Measurements from ENCODE around the gene CYP11A1.

CYP11A1 gene

DNA sequence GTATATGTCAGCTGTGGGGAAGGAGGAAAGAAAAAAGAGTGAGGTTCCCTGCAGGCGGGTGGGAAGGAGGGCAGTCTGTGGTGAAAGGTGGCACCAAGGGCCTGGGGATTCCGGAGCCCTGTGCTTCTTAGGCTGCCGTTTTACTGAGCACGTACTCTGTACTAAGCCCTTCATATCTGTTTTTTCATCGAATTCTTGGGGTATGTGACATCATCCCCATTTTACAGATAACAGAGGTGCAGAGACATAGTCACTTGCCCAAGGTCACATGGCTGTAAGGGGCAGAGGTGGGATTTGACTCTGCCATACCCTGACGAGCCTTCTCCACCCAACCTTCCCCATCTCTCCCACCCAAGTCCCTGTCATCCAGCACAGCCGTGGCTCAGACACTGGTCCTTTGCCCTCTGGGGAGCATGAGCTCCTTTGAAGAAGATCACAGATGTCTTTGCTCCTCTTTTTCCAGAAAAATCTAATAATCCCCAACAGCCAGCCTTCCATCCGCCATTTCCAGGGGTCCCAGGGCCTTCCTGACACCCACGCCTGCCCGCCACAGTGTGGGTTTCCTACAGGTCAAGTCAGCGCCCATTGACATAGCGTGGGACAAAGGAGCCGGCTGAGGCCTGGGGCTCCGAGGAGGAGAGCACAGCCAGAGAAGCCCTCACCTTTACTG, 24.2 kb downstream of the CYP11A1 start:
- DNase-seq: no peak

DNA sequence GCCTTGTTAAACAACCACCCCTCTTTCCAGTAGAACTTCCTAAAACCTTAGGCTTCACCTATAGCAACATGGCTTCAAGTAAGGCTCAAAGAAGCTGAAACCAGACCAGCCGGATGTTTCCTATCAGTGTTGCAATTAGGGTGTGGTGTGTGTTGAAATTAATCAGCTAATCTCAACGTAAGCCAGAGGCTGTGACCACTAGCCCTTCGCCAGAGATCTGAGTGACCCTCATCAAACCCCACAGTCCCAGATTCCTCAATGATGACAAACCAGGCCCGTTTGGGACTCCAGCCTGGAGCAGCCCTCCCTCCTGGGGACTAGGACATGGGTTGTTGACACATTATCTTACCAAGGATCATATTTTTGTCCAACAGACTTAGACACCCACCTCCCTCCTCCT, 27.3 kb downstream of the CYP11A1 start:
- DNase-seq: no peak

GRCh38 chr15:74339371-74339770, 28.1 kb downstream of the CYP11A1 start:
- DNase-seq: no peak

DNA sequence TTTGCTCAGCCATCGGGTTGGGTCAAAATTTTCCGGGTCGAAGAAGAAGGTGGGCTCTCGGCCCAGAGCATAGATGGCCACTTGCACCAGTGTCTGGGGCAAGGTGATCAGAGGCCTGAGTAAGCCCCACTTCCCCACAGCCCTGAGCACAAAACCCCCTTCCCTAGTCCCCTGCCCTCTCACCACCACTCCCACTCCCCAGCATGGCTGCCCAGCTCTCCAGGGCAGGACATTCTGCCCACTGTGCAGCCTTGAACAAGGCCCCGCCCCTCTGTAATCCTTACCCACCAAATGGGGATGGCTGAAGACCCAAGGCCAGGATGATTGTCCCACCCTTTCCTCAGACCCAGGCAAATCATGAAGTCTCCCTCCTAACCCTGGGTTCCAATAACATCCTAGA, 28.8 kb downstream of the CYP11A1 start:
- no peak for DNase-seq

DNA sequence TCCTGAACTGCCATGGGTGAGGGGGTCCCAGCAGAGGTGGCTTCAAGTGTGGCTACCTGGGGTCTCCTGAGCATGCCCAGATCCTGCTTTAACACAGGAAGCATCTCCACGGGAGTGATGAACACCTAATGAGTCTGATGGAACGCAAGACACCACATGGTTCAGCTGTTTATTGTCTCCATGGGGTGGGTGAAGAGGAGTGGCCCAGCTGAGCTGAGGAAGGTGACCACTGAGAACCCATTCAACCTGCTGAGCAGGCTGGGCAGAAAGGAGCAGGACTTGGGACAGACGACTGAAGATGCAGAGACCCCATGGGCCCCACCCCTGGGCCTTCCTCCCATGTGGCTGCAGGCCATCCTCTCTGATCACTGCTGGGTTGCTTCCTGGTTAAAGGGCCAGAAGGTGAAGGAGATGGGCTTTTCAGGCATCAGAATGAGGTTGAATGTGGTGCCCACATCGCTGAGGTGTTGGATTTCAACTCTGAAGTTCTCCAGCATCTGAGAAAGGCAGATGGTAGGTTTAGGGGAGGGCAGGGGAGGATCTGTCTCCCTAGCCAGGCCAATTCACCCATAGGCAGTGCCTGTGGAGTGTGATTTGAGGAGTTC, 29.7 kb downstream of the CYP11A1 start:
- DNase-seq: no peak

- no peak for DNase-seq
Observed at GRCh38 chr15:74337146-74337545, 30.3 kb downstream of the CYP11A1 start.

GRCh38 chr15:74336061-74337005, 31.1 kb downstream of the CYP11A1 start:
- no peak for DNase-seq

- no peak for DNase-seq
Observed at GRCh38 chr15:74335396-74335795, 32.0 kb downstream of the CYP11A1 start.

- no peak for DNase-seq
Observed at GRCh38 chr15:74334127-74334526, 33.3 kb downstream of the CYP11A1 start.

DNA sequence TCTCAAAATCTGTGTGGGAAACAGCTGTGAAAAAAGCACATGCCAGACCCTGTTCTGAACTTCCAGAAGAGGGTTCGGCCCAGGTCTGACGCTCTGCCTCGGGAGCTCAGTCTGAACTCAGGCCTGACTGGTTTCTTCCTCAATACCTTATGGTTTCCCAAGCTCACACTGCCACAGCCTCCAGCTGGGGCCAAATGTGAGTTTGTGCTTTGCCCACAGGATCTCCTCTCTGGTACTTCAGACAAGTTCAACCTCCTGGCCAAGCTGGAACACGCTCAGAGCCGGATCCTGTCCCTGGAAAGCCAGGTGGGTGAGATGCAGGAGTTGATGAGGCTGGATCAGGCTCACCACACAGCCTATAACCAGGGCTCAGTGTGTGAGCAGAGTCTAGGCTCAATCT, 33.8 kb downstream of the CYP11A1 start:
- DNase-seq: no peak

GRCh38 chr15:74333093-74333492, 34.4 kb downstream of the CYP11A1 start:
- DNase-seq: no peak

DNA sequence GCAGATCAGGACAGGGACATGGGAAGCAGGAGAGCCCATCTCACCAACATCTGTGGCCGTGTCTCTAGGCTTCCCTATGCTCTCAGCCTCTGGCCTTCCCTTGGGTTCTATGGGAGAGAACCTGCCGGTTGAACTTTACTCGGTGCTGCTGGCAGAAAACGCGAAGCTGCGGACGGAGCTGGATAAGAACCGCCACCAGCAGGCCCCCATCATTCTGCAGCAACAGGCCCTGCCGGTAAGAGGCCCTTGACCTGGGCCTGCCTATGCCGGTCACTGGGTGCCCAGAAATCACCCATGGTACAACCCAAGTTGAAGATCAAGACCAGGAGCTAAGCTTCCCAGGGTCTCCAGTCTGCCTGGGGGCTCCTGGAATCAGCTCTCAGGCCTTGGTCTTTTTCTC, 34.8 kb downstream of the CYP11A1 start:
- DNase-seq: no peak

DNA sequence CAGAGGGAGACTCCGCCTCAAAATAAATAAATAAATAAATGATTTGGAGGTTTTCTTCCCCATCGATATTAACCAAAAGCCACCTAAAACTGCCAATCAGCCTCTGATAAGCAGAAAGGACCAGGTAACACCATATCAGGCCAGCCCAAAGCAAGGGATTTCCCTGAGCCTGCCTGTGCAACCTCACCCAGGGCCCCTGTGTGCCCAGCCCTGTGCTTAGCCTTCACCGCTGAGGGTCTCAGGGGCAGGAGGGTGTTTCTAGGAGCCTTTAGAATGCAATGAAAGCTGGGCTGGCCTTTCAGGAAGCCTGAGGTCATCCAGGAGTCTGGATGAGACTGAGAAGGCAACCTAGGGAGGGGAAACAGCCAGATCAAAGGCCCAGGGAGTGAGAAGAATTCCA, 35.4 kb downstream of the CYP11A1 start:
- DNase-seq: no peak

- no peak for DNase-seq
Observed at GRCh38 chr15:74330861-74331408, 36.5 kb downstream of the CYP11A1 start.

DNA sequence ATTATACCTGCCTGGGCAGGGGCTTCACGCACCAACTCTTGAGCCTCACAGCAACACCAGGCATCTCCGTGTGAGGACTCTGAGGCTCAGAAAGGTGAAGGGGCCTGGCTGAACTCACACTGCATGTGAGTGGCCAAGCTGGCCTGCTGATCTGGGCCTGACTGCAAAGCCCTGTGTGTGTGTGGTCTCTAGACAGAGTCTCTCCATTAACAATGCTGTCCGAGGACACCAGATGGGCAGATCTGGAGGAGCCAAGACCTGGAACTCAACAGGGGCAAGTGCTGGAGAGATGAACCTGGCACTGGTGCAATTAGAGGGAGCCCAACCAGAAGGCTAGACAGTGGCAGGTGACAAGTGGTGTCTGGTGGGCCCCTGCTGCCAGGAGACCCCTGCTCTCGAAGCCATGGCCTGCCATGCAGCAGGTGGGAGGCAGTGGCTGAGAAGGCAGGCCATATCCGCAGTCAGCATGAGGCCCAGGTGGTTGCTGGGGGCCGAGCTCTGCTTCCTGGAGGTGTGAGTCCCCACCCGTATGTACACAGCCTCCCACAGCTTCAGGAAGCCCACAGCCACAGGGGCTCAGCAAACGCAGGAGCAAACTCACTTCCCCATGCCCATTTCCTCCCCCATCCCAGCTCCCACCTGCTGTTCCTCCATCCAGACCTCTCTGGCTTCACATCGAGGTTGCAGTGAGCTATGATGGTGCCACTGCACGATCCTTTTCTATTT, 39.0 kb downstream of the CYP11A1 start:
- no peak for DNase-seq

- no peak for DNase-seq
Observed at GRCh38 chr15:74327756-74328155, 39.7 kb downstream of the CYP11A1 start.

- no peak for DNase-seq
Observed at GRCh38 chr15:74326746-74327145, 40.7 kb downstream of the CYP11A1 start.

DNA sequence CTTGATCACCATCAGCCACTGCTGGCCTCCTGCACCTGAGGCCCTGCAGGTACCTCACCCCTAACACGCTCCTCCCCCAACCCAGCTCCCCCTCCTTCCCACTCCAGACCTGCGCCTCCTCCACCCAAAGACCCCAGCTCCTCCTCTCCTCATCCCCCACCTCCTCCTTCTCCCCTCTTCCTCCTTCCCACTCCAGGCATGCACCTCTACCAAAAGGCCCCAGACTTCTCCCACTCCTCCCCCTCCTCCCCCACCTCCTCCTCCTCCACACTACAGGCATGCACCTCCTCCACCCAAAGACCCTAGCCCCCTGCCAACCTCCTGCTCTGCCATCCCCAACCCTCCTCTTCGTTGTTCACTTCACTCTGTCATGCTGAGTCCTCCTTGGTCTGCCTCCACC, 42.7 kb downstream of the CYP11A1 start:
- no peak for DNase-seq

DNA sequence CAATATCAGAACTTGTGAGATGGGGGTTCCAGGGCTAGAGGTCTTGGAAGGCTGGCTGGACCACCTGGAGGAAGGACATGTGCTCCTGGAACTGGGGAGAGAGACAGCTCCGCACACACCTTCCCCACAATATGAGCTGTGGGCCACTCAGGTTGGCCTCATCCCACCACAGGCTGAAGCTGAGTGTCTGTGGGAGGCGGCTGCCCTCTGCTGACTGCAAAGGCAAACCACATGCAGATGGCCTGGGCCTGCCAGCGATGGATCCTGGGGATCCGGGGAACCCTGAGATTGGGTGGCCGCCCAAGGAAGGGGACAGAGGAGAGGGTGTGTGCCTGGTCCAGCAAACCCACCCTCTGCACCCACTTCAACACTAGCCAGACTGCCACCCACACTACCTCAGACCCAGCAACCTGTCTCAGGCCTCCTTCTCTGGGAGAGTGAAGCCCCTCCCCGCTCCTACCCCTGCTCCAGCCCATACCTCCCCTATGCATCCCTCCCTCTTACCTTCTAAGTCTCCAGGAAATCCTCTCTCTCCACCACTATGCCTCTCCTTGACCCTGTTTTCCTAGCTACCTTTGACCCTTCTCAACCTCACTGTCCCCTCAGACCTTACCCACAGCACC, 44.8 kb downstream of the CYP11A1 start:
- DNase-seq: peak; percentile 26

DNA sequence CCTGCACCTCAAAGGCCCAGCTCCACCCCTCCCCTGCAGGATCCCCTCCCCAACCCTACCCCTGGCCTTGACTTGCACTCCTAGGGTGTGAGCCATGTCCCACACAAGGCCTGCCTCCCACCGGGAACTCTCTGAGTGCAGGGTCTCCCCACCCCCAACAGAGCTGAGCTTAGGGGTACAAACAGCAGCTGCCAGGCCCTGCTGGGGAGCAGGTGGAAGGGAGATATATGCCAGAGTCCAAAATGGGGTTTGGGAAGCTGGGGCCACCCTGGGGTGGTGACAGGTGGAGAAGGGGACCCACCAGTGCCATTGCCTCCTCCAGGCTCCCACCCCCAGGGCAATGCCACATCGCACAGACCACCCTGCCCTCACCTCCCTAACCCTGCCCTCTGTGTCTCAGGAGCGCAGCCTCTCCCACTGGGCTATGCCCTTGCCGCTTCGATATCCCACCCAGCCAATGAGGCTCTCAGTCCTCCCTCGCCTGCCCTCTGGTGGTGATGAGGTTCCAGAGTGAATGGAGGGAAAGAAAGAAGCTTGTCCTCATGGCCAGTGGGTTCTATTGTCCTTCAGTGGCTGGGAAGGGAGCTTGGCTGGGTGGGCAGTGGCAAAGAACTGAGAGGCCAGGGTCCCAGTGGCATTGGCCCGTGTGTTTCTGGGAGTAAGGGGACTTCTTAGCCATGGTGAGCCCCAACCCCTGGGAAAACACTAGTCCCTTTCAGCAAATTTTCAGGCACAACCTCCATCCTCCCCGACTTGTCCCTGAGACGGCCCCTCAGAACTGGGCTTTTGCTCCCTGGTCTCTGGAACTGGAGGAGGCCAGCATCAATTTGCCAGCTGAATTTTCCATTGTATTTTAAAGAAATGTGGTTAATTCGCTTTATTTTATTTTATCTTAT, 46.8 kb downstream of the CYP11A1 start:
- peak; percentile 1 for DNase-seq
